NCI-H2196 (cell line): ENCODE measurements around the gene CREG2.

Experiments used
- DNase-seq: peaks from one replicate; lab custom pipeline; 2025; ENCODE audit not compliant: unreplicated experiment; lab: John Stamatoyannopoulos, UW

The CREG2 gene

GRCh38 chr2:101410114-101410513 lies 22.8 kb upstream of the CREG2 start:
- DNase-seq = no peak

GRCh38 chr2:101409699-101410098 lies 22.4 kb upstream of the CREG2 start:
- DNase-seq = no peak

- DNase-seq = no peak
These were observed 21.6 kb upstream of the CREG2 start for GRCh38 chr2:101408925-101409324.

GRCh38 chr2:101405351-101405899 lies 18.1 kb upstream of the CREG2 start:
- DNase-seq = no peak

GRCh38 chr2:101403745-101404144 lies 16.4 kb upstream of the CREG2 start:
- DNase-seq = no peak

- no peak for DNase-seq
These were observed 15.3 kb upstream of the CREG2 start for GRCh38 chr2:101402630-101403029.

GRCh38 chr2:101401906-101402305 lies 14.6 kb upstream of the CREG2 start:
- no peak for DNase-seq

GRCh38 chr2:101401326-101401665 lies 14.0 kb upstream of the CREG2 start:
- no peak for DNase-seq

- DNase-seq = peak; percentile 15
These were observed 13.4 kb upstream of the CREG2 start for GRCh38 chr2:101400506-101401325.

- DNase-seq = no peak
These were observed 12.7 kb upstream of the CREG2 start for GRCh38 chr2:101400048-101400447.

- DNase-seq = no peak
These were observed 11.9 kb upstream of the CREG2 start for GRCh38 chr2:101399021-101399799.

GRCh38 chr2:101398116-101398821 lies 11.0 kb upstream of the CREG2 start:
- no peak for DNase-seq

- no peak for DNase-seq
These were observed 9.0 kb upstream of the CREG2 start for GRCh38 chr2:101396316-101396717.

GRCh38 chr2:101395545-101396315 lies 8.4 kb upstream of the CREG2 start:
- no peak for DNase-seq

- DNase-seq = no peak
These were observed 929 bp upstream of the CREG2 start for GRCh38 chr2:101388232-101388631.

GRCh38 chr2:101386599-101387150 lies 628 bp downstream of the CREG2 start:
- DNase-seq = no peak

GRCh38 chr2:101383016-101383541 lies 4.2 kb downstream of the CREG2 start:
- DNase-seq = no peak

- DNase-seq = no peak
These were observed 4.9 kb downstream of the CREG2 start for GRCh38 chr2:101382442-101382841.

GRCh38 chr2:101380376-101380775 lies 6.9 kb downstream of the CREG2 start:
- DNase-seq = no peak

- DNase-seq = no peak
These were observed 8.2 kb downstream of the CREG2 start for GRCh38 chr2:101379091-101379490.
